Measurements from ENCODE around the gene ARHGEF28. TPM values are rescaled to one million over a fixed set of nuclear protein-coding genes. Genes with fewer than 3 reads are reported as not detected.

ARHGEF28 gene
- total and polyA plus RNA-seq, 9 of the 15 experiments (the other 6 are each of a cell fraction or from before 2014, with no cell fraction given): 0.27 TPM; not detected in 8

GRCh38 chr5:73815631-73816030 lies 189.6 kb downstream of the ARHGEF28 start:
- ATAC-seq: no peak
- no peaks in the 10 kb centered on the region for H4K20me1 ChIP-seq (replicated peaks; ENCODE audit: control insufficient read depth, insufficient read depth, low read length)
- WGBS (ENCODE audit: insufficient coverage, low coverage, missing lambda C conversion rate): 1% methylated on average over 4 of the region's 4 CpGs
- TF ChIP-seq DPF2 (IDR thresholded peaks at IDR 0.05) (no peak), BACH1 (tag; IDR thresholded peaks at IDR 0.05) (no peak), BRF2 (IDR thresholded peaks at IDR 0.05; ENCODE audit: borderline replicate concordance, insufficient read depth, insufficient read length) (no peak), NR1H2 (CRISPR knock-in tag; IDR thresholded peaks at IDR 0.05) (no peak), ZSCAN32 (CRISPR knock-in tag; IDR thresholded peaks at IDR 0.05) (no peak), ARID2 (IDR thresholded peaks at IDR 0.05) (no peak), ZNF431 (CRISPR knock-in tag; IDR thresholded peaks at IDR 0.05) (no peak), ZBTB26 (CRISPR knock-in tag; IDR thresholded peaks at IDR 0.05) (no peak), IFI16 (CRISPR knock-in tag; IDR thresholded peaks at IDR 0.05) (no peak), MLLT1 (IDR thresholded peaks at IDR 0.05) (no peak)
- no peak for FAIRE-seq
- in situ Hi-C loops (cut with MboI) (no loop called here), intact Hi-C loops (cut with micrococcal nuclease) (no loop called here)
- no peaks in the 10 kb centered on the region for H3K4me1 ChIP-seq (replicated peaks in 1 of 2; ENCODE audit: control insufficient read depth in 2 of 2, insufficient read depth in 2 of 2, low read length in 2 of 2)
- no peak overlapping the region for H3K4me2 ChIP-seq (ENCODE audit: insufficient read depth, low read length)
- no peaks in the 10 kb centered on the region for H3K36me3 ChIP-seq (ENCODE audit: control insufficient read depth, insufficient read depth, low read length)
- POLR2A ChIA-PET: interaction anchor here (0.7 kb wide), 1 partner anchor 482 kb away, joined by 3 read pairs; no protein-coding TSS in a partner anchor
- H3K9ac ChIP-seq (ENCODE audit: insufficient read depth in 1 of 2, low read depth in 2 of 2, low read length in 2 of 2): no peak overlapping the region
- H3K4me3 ChIP-seq: no peak overlapping the region
- no peak overlapping the region for H3K27ac ChIP-seq (ENCODE audit: extremely low read depth, low read depth, low read length)
- no peaks in the 10 kb centered on the region for H3K9me3 ChIP-seq (replicated peaks; ENCODE audit: control insufficient read depth, insufficient read depth, low read depth, low read length)
- no TSS peak for BruUV-seq (replicated peaks)
- DNase-seq (ENCODE audit: extremely low read depth in 1 of 4, low spot score in 3 of 4): no peak
- CTCF ChIA-PET (ENCODE audit: low intra/inter-chr PET ratio): no interaction called here
- H3K27me3 ChIP-seq (ENCODE audit: control insufficient read depth in 2 of 2, insufficient read depth in 2 of 2, low read length in 2 of 2): peaks cover 20 to 22% of the 10 kb centered on the region in 2 experiments
- H2AFZ ChIP-seq (ENCODE audit: low read depth, low read length): no peak overlapping the region
- no peaks in the 10 kb centered on the region for H3K9me1 ChIP-seq (ENCODE audit: control insufficient read depth, insufficient read depth, low read length)
- H3K79me2 ChIP-seq (ENCODE audit: control insufficient read depth, insufficient read depth, low read length): no peaks in the 10 kb centered on the region
